Mesenchymal stem cell (in vitro differentiated cells and primary cell): ENCODE data around the gene HAO2. TPM values are rescaled to one million over a fixed set of nuclear protein-coding genes. Genes with fewer than 3 reads are reported as not detected.

Experiments used
- DNase-seq: peaks from one replicate; pipeline ENCODE4 v3.0.0-alpha.2; 2013
- H2AFZ ChIP-seq: one replicate; pipeline ENCODE4 v1.6.1; 2013; ENCODE audit warnings: low read depth, mild to moderate bottlenecking, control low read depth, inconsistent platforms, low read length, moderate library complexity
- H2AK5ac ChIP-seq: 2 replicates; pipeline ENCODE4 v1.6.1; 2013; ENCODE audit warnings: low read length, moderate library complexity, mild to moderate bottlenecking, inconsistent platforms; ENCODE audit not compliant: severe bottlenecking
- H2BK120ac ChIP-seq: one replicate; pipeline ENCODE4 v1.6.1; 2013; ENCODE audit warnings: low read depth, mild to moderate bottlenecking, inconsistent platforms, low read length, moderate library complexity
- H2BK12ac ChIP-seq, 2 experiments: one replicate each; pipeline ENCODE4 v1.6.1; 2013; ENCODE audit warnings: inconsistent platforms in 2 of 2, low read length in 2 of 2, mild to moderate bottlenecking in 2 of 2, moderate library complexity in 2 of 2, control low read depth in 1 of 2
- H2BK15ac ChIP-seq: one replicate; pipeline ENCODE4 v1.6.1; 2013; ENCODE audit warnings: mild to moderate bottlenecking, low read depth, inconsistent platforms; ENCODE audit not compliant: poor library complexity, severe bottlenecking
- H2BK5ac ChIP-seq: 2 replicates; pipeline ENCODE4 v1.6.1; 2013; ENCODE audit warnings: low read depth, mild to moderate bottlenecking, low read length, control low read depth, inconsistent platforms; ENCODE audit not compliant: poor library complexity, severe bottlenecking
- H3K14ac ChIP-seq, 2 experiments: one replicate each; pipeline ENCODE4 v1.6.1; 2013; ENCODE audit warnings: inconsistent platforms in 2 of 2, low read length in 2 of 2, control low read depth in 1 of 2, mild to moderate bottlenecking in 1 of 2, moderate library complexity in 1 of 2
- H3K18ac ChIP-seq, 2 experiments: one replicate each; pipeline ENCODE4 v1.6.1; 2013; ENCODE audit warnings: inconsistent platforms in 2 of 2, low read length in 2 of 2, control low read depth in 1 of 2, low read depth in 1 of 2, mild to moderate bottlenecking in 1 of 2
- H3K23ac ChIP-seq, 2 experiments: one replicate each; pipeline ENCODE4 v1.6.1; 2013; ENCODE audit warnings: inconsistent platforms in 2 of 2, low read length in 2 of 2, mild to moderate bottlenecking in 2 of 2, moderate library complexity in 2 of 2, control low read depth in 1 of 2
- H3K27ac ChIP-seq: 2 replicates; pipeline ENCODE4 v1.5.1; 2013; ENCODE audit warnings: mild to moderate bottlenecking, moderate library complexity, low read length, control low read depth, inconsistent platforms; ENCODE audit not compliant: poor library complexity, severe bottlenecking
- H3K27me3 ChIP-seq, 2 experiments: 2 replicates each; pipeline versions ENCODE4 v1.6.1 to v1.7.0; 2013; ENCODE audit warnings: low read length in 2 of 2, mild to moderate bottlenecking in 2 of 2, moderate library complexity in 2 of 2, control low read depth in 1 of 2, inconsistent platforms in 1 of 2; ENCODE audit not compliant: control insufficient read depth in 1 of 2, insufficient read depth in 1 of 2
- H3K36me3 ChIP-seq, 2 experiments: 2 replicates each; pipeline versions ENCODE4 v1.6.1 to v1.7.0; 2013; ENCODE audit warnings: low read length in 2 of 2, control low read depth in 1 of 2, inconsistent platforms in 1 of 2, low read depth in 1 of 2, mild to moderate bottlenecking in 1 of 2; ENCODE audit not compliant: insufficient read depth in 2 of 2, control insufficient read depth in 1 of 2
- H3K4ac ChIP-seq, 2 experiments: one replicate each; pipeline ENCODE4 v1.6.1; 2013; ENCODE audit warnings: inconsistent platforms in 2 of 2, low read length in 2 of 2, mild to moderate bottlenecking in 2 of 2, moderate library complexity in 2 of 2, control low read depth in 1 of 2, low read depth in 1 of 2
- H3K4me1 ChIP-seq: 2 replicates; pipeline ENCODE4 v1.6.1; 2013; ENCODE audit warnings: low read depth, low read length, control low read depth; ENCODE audit not compliant: control insufficient read depth, insufficient read depth
- H3K4me2 ChIP-seq: 2 replicates; pipeline ENCODE4 v1.6.1; 2013; ENCODE audit warnings: low read length, mild to moderate bottlenecking, inconsistent platforms; ENCODE audit not compliant: poor library complexity, severe bottlenecking
- H3K4me3 ChIP-seq, 2 experiments: 2 replicates each; pipeline versions ENCODE4 v1.5.1 to v1.7.0; 2013; ENCODE audit warnings: low read length in 2 of 2, mild to moderate bottlenecking in 2 of 2, control low read depth in 1 of 2, low read depth in 1 of 2; ENCODE audit not compliant: insufficient read depth in 1 of 2
- H3K79me1 ChIP-seq: replicated peaks from 2 replicates; pipeline ENCODE4 v1.6.1; 2013; ENCODE audit warnings: mild to moderate bottlenecking, control low read depth, low read length, inconsistent platforms; ENCODE audit not compliant: poor library complexity, severe bottlenecking
- H3K9ac ChIP-seq: 2 replicates; pipeline ENCODE4 v1.7.0; 2013; ENCODE audit warnings: mild to moderate bottlenecking, low read length, moderate library complexity
- H3K9me3 ChIP-seq: 2 replicates; pipeline ENCODE4 v1.7.0; 2013; ENCODE audit warnings: mild to moderate bottlenecking, low read length; ENCODE audit not compliant: control insufficient read depth
- H4K8ac ChIP-seq: one replicate; pipeline ENCODE4 v1.6.1; 2013; ENCODE audit warnings: inconsistent platforms, mild to moderate bottlenecking, low read length, moderate library complexity
- H4K91ac ChIP-seq: one replicate; pipeline ENCODE4 v1.6.1; 2013; ENCODE audit warnings: mild to moderate bottlenecking, low read length, inconsistent platforms
- WGBS: methylation state at CpG from one replicate; pipeline ENCODE4 v1.1.7; 2013; ENCODE audit warnings: mixed read lengths; 5-methylcytosine and 5-hydroxymethylcytosine counted together
- polyA plus RNA-seq, 2 experiments: library from polyadenylated mRNA; stranded (reverse); fragments of 200-250 nt; gene quantifications; one replicate each; pipeline ENCODE4 v1.2.3, GENCODE V29; 2013

HAO2 gene
- not detected for polyA plus RNA-seq (2013, experiment 1 of 2)
- not detected for polyA plus RNA-seq (2013, experiment 2 of 2)

DNA sequence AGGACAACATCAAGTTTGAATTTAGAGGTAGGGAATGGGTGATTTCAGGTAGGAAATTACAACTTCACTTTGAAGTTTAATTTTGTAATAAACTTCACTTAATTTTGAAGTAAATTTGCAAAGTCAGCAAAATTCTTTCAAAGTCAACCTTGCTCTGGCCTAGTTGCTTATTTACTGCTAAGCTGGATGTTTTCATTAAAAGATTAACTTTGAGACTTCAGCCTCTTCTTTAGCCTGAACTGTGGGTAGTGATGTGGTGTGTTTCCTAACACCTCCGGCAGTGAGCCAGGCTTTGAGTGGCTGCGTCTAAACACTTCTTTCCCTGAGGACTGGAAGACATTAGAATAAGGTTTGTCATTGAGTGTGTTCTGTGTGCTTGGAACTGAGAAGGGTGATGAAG is at the start of gene HAO2:
Gene HAO2, plus strand, starts transcription at position 232 of the 400 bp plus-strand sequence. CDS start 12,301 bp downstream, outside the sequence.
- Histone ChIP-seq H3K27me3 (peaks cover 0 to 28% of the 10 kb centered on the region in 2 experiments), H3K4me3 (no peak within 1 kb of the TSS), H3K14ac (no peak within 1 kb of the TSS), H4K91ac (no peak within 1 kb of the TSS), H4K8ac (no peak within 1 kb of the TSS), H3K27ac (no peak within 1 kb of the TSS), H2BK120ac (no peak within 1 kb of the TSS), H3K18ac (no peak within 1 kb of the TSS), H3K23ac (no peak within 1 kb of the TSS), H2BK12ac (no peak within 1 kb of the TSS), H2BK15ac (no peak within 1 kb of the TSS), H3K4me2 (no peak within 1 kb of the TSS), H3K4me1 (no peaks in the 10 kb centered on the region), H3K79me1 (no peaks in the 10 kb centered on the region), H3K36me3 (no peaks in the 10 kb centered on the region), H3K9ac (no peak within 1 kb of the TSS), H2BK5ac (no peak within 1 kb of the TSS), H3K4ac (no peak within 1 kb of the TSS), H3K9me3 (no peaks in the 10 kb centered on the region), H2AK5ac (no peak within 1 kb of the TSS), H2AFZ (no peak within 1 kb of the TSS)
- 94% methylated on average over 2 of the region's 2 CpGs for WGBS
- no peak for DNase-seq

DNA sequence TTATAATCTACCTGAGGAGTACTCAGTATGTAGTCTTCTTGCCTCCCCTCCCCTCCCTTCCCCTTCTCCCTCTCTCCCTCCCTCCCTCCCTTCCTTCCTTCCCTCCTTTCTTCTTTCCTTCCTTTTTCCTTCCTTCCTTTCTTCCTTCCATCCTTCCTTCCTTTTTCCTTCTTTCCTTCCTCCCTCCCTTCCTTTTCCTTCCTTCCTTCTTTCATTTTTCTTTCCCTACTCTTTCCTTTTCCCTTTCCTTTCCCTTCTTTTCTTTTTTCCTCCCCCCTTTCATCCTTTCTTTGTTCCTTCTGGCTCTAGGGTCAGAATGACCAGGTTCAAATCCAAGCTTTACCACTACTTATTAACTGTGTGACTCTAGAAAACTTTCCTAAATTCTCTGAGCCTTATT is 48.5 kb upstream of the HAO2 start:
- DNase-seq: no peak
- Histone ChIP-seq H3K4ac (no peak overlapping the region), H2BK12ac (no peak overlapping the region), H2AK5ac (no peak overlapping the region), H3K27ac (no peak overlapping the region), H2BK15ac (no peak overlapping the region), H3K36me3 (no peaks in the 10 kb centered on the region), H3K79me1 (no peaks in the 10 kb centered on the region), H3K14ac (no peak overlapping the region), H3K9me3 (no peaks in the 10 kb centered on the region), H3K4me2 (no peak overlapping the region), H3K4me1 (no peaks in the 10 kb centered on the region), H2AFZ (no peak overlapping the region), H3K27me3 (no peaks in the 10 kb centered on the region), H2BK5ac (no peak overlapping the region), H3K9ac (no peak overlapping the region), H3K23ac (no peak overlapping the region), H2BK120ac (no peak overlapping the region), H3K4me3 (no peak overlapping the region), H3K18ac (no peak overlapping the region), H4K8ac (no peak overlapping the region), H4K91ac (no peak overlapping the region)

- Histone ChIP-seq H3K4ac (no peak overlapping the region), H3K23ac (no peak overlapping the region), H3K27me3 (peaks cover 0 to 4% of the 10 kb centered on the region in 2 experiments), H3K4me3 (no peak overlapping the region), H3K27ac (no peak overlapping the region), H3K79me1 (no peaks in the 10 kb centered on the region), H2BK12ac (no peak overlapping the region), H2AK5ac (no peak overlapping the region), H2BK15ac (no peak overlapping the region), H3K14ac (no peak overlapping the region), H3K9ac (no peak overlapping the region), H3K4me2 (no peak overlapping the region), H3K36me3 (no peaks in the 10 kb centered on the region), H3K4me1 (peaks cover 3% of the 10 kb centered on the region), H2BK5ac (no peak overlapping the region), H3K9me3 (no peaks in the 10 kb centered on the region), H3K18ac (no peak overlapping the region), H4K91ac (no peak overlapping the region), H2BK120ac (no peak overlapping the region), H2AFZ (no peak overlapping the region), H4K8ac (no peak overlapping the region)
- DNase-seq: no peak
- WGBS: 67% methylated on average over 4 of the region's 5 CpGs
These were observed 46.7 kb upstream of the HAO2 start for GRCh38 chr1:119321666-119322419.

DNA sequence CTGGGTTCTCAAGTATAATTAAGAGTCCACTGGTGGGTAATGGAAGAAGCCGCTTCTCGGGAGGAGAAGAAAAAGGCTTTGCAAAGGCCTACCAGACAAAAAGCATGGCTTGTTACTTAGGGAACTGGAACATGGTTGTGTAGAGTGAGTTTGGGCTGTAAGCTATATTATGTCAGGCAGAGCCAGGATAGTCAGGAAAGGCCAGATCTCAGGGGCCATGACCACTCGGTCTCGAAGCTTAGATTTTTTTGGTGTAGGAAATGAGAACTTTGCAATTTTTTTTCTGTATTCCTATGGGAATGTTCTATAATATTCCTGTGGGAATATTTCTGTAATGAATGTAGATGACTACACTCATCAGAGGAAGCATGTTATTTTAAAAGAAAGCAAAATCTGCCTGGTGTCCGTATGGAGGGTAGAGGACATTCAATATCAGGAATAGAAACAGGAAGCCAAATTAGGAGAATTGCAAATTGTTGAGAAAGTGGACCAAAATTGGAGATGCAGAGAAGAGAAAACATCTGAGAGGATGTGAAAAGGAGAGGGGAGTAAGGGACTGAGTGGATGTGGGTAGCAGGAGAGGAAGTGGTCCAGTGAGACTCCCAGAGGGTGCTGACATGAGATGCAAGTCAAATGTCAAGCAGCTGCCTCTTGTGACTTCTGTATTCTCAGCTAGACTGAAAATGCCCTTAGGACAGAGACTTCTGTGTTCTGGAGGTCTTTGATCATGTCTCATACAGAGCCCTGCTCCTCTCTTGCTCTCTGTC is 45.2 kb upstream of the HAO2 start:
- Histone ChIP-seq H3K23ac (no peak overlapping the region), H3K9ac (no peak overlapping the region), H3K27me3 (peaks cover 4% of the 10 kb centered on the region in 2 experiments), H2BK5ac (no peak overlapping the region), H3K9me3 (no peaks in the 10 kb centered on the region), H4K8ac (no peak overlapping the region), H2AK5ac (no peak overlapping the region), H3K79me1 (no peaks in the 10 kb centered on the region), H2BK12ac (no peak overlapping the region), H3K4ac (no peak overlapping the region), H3K4me1 (peaks cover 9% of the 10 kb centered on the region), H3K36me3 (no peaks in the 10 kb centered on the region), H3K27ac (no peak overlapping the region), H3K14ac (no peak overlapping the region), H4K91ac (no peak overlapping the region), H3K4me2 (no peak overlapping the region), H2AFZ (no peak overlapping the region), H3K18ac (no peak overlapping the region), H2BK120ac (no peak overlapping the region), H2BK15ac (no peak overlapping the region), H3K4me3 (no peak overlapping the region)
- DNase-seq: no peak
- WGBS: 88% methylated on average over 5 of the region's 5 CpGs
